GM19238 (cell line): ENCODE results near the gene STAP1.
A peak's percentile ranks its signal among the peaks of the same experiment; 100 is the strongest.
"Not testable (repeated sequence)": the region's sequence is repeated elsewhere in the genome, so short reads cannot be mapped to it uniquely, and the experiment has no call there.

Experiments used
- DNase-seq: peaks from one replicate; pipeline ENCODE4 v3.0.0; 2011; ENCODE audit warnings: low spot score; ENCODE audit not compliant: insufficient read length

Gene STAP1

GRCh38 chr4:67558493-67558892, at the start of gene STAP1:
TSS of gene STAP1 (plus strand) at chr4:67558727. CDS start at chr4:67558810, 83 bp downstream.
- DNase-seq, result no peak

- DNase-seq, result no peak
Observed at GRCh38 chr4:67512501-67512900, 46.0 kb upstream of the STAP1 start.

GRCh38 chr4:67520141-67520540, 38.4 kb upstream of the STAP1 start:
- DNase-seq, result no peak

GRCh38 chr4:67521506-67521905, 37.0 kb upstream of the STAP1 start:
- DNase-seq, result no peak

- no peak for DNase-seq
Observed at GRCh38 chr4:67522230-67522629, 36.3 kb upstream of the STAP1 start.

- no peak for DNase-seq
Observed at GRCh38 chr4:67522851-67523671, 35.5 kb upstream of the STAP1 start.

GRCh38 chr4:67524140-67524539, 34.4 kb upstream of the STAP1 start:
- not testable (repeated sequence) for DNase-seq

GRCh38 chr4:67531379-67531962, 27.1 kb upstream of the STAP1 start:
- no peak for DNase-seq

- not testable (repeated sequence) for DNase-seq
Observed at GRCh38 chr4:67532397-67532796, 26.1 kb upstream of the STAP1 start.

- no peak for DNase-seq
Observed at GRCh38 chr4:67533112-67533511, 25.4 kb upstream of the STAP1 start.

- DNase-seq, result no peak
Observed at GRCh38 chr4:67535280-67535840, 23.2 kb upstream of the STAP1 start.

- DNase-seq, result no peak
Observed at GRCh38 chr4:67539830-67540229, 18.7 kb upstream of the STAP1 start.

- DNase-seq, result no peak
Observed at GRCh38 chr4:67542076-67542475, 16.5 kb upstream of the STAP1 start.

- DNase-seq, result peak; percentile 74
Observed at GRCh38 chr4:67545199-67546003, 13.1 kb upstream of the STAP1 start, which contains the start of gene CENPC. TSS of gene CENPC (minus strand) at chr4:67545503. CDS start at chr4:67545355, 148 bp downstream.

- DNase-seq, result no peak
Observed at GRCh38 chr4:67546004-67546356, 12.5 kb upstream of the STAP1 start.

GRCh38 chr4:67546971-67547370, 11.6 kb upstream of the STAP1 start:
- no peak for DNase-seq

- no peak for DNase-seq
Observed at GRCh38 chr4:67549123-67549522, 9.4 kb upstream of the STAP1 start.

- DNase-seq, result no peak
Observed at GRCh38 chr4:67550451-67550850, 8.1 kb upstream of the STAP1 start.

GRCh38 chr4:67550857-67551256, 7.7 kb upstream of the STAP1 start:
- no peak for DNase-seq

GRCh38 chr4:67552146-67552792, 6.3 kb upstream of the STAP1 start:
- not testable (repeated sequence) for DNase-seq

- no peak for DNase-seq
Observed at GRCh38 chr4:67554096-67554495, 4.4 kb upstream of the STAP1 start.
